K562 (cell line): ENCODE results near the gene SH3TC2. TPM values are rescaled to one million over a fixed set of nuclear protein-coding genes. Genes with fewer than 3 reads are reported as not detected.

Source experiments
- ATAC-seq: fragments of 200-7000 bp; cut with Tn5 transposase; 3 replicates; pipeline ENCODE4 v1.9.1; 2020; ENCODE audit warnings: moderate library complexity
- BruUV-seq: library from RNA; stranded (reverse); fragments of 400-500 nt; replicated peaks from 2 replicates; lab custom pipeline; 2021; lab: Mats Ljungman, UMichigan
- CTCF ChIA-PET: fragments of 300-600 bp; formaldehyde crosslinking; extraction: SDS; loops from one replicate; lab custom pipeline; 2021; ENCODE audit warnings: low intra/inter-chr PET ratio; lab: Yijun Ruan, JAX
- POLR2A ChIA-PET: fragments of 300-600, 350-650 bp; sonication (Branson Sonifier 250); formaldehyde crosslinking; extraction: SDS; loops from one replicate; lab custom pipeline; 2021; ENCODE audit warnings: antibody characterized with exemption, inconsistent platforms; lab: Yijun Ruan, JAX
- DNase-seq, 4 experiments: peaks; one replicate each; pipeline versions ENCODE4 v3.0.0 to v3.0.0-alpha.2; 2011 to 2018; ENCODE audit warnings: low spot score in 3 of 4, mixed read lengths in 3 of 4; ENCODE audit errors: extremely low read depth in 1 of 4
- FAIRE-seq: peaks from 2 replicates; lab custom pipeline; 2011; peaks lifted over from hg19 to GRCh38; lab: Jason Lieb, UNC
- H2AFZ ChIP-seq: 2 replicates; pipeline ENCODE4 v1.6.0; 2011; ENCODE audit warnings: low read depth, low read length, control low read depth, inconsistent platforms
- H3K27ac ChIP-seq: fragments of 200-600 bp; 3 replicates; pipeline ENCODE4 v1.8.0; 2011; ENCODE audit warnings: low read depth, mild to moderate bottlenecking, control low read depth, inconsistent platforms, low read length, moderate library complexity, mixed read lengths; ENCODE audit errors: extremely low read depth
- H3K27me3 ChIP-seq, 2 experiments: fragments of 300-600 bp in 1 of 2; 2 replicates in 1 of 2; 3 replicates in 1 of 2; pipeline versions ENCODE4 v1.6.0 to v1.8.0; 2011; ENCODE audit warnings: inconsistent platforms in 2 of 2, low read length in 2 of 2, mild to moderate bottlenecking in 1 of 2, mixed read lengths in 1 of 2, moderate library complexity in 1 of 2; ENCODE audit not compliant: control insufficient read depth in 2 of 2, insufficient read depth in 2 of 2
- H3K36me3 ChIP-seq: fragments of 300-600 bp; 3 replicates; pipeline ENCODE4 v1.8.0; 2011; ENCODE audit warnings: mild to moderate bottlenecking, low read length, inconsistent platforms; ENCODE audit not compliant: control insufficient read depth, insufficient read depth
- H3K4me1 ChIP-seq, 2 experiments: fragments of 200-600 bp in 1 of 2; replicated peaks in 1 of 2; 2 replicates in 1 of 2; 3 replicates in 1 of 2; pipeline versions ENCODE4 v1.5.1 to v1.8.0; 2011; ENCODE audit warnings: inconsistent platforms in 2 of 2, low read length in 2 of 2, mild to moderate bottlenecking in 1 of 2, mixed read lengths in 1 of 2, moderate library complexity in 1 of 2; ENCODE audit not compliant: control insufficient read depth in 2 of 2, insufficient read depth in 2 of 2
- H3K4me2 ChIP-seq: 2 replicates; pipeline ENCODE4 v1.6.1; 2011; ENCODE audit warnings: low read length, control low read depth, inconsistent platforms, mixed read lengths; ENCODE audit not compliant: insufficient read depth
- H3K4me3 ChIP-seq: fragments of 200-600 bp; sonication (generic), shearing (Covaris generic); 2 replicates; pipeline ENCODE4 v1.5.1; 2016; ENCODE audit warnings: control low read depth, inconsistent platforms
- H3K79me2 ChIP-seq: fragments of 200-600 bp; 3 replicates; pipeline ENCODE4 v1.8.0; 2011; ENCODE audit warnings: low read length, inconsistent platforms; ENCODE audit not compliant: control insufficient read depth, insufficient read depth
- H3K9ac ChIP-seq, 2 experiments: 2 replicates each; pipeline versions ENCODE4 v1.6.0 to v1.6.1; 2011; ENCODE audit warnings: low read depth in 2 of 2, low read length in 2 of 2, control low read depth in 1 of 2, inconsistent platforms in 1 of 2, mild to moderate bottlenecking in 1 of 2, mixed read lengths in 1 of 2; ENCODE audit not compliant: insufficient read depth in 1 of 2
- H3K9me1 ChIP-seq: one replicate; pipeline ENCODE4 v1.6.0; 2011; ENCODE audit warnings: inconsistent platforms, mild to moderate bottlenecking, low read length, moderate library complexity; ENCODE audit not compliant: control insufficient read depth, insufficient read depth
- H3K9me3 ChIP-seq: replicated peaks from 2 replicates; pipeline ENCODE4 v1.5.1; 2011; ENCODE audit warnings: low read depth, low read length, inconsistent platforms; ENCODE audit not compliant: control insufficient read depth, insufficient read depth
- H4K20me1 ChIP-seq: replicated peaks from 2 replicates; pipeline ENCODE4 v1.6.1; 2011; ENCODE audit warnings: low read length, inconsistent platforms, mixed read lengths; ENCODE audit not compliant: control insufficient read depth, insufficient read depth
- DEAF1 ChIP-seq: fragments of 450-650 bp; formaldehyde crosslinking; IDR thresholded peaks from 2 replicates; pipeline ENCODE4 v1.4.0; 2020; ENCODE audit warnings: mild to moderate bottlenecking, moderate library complexity
- FOSL1 ChIP-seq: fragments of 200-800 bp; sonication (Bioruptor generic); conservative IDR thresholded peaks from 2 replicates; pipeline ENCODE4 v1.6.1; 2016; ENCODE audit warnings: missing genetic modification characterization, missing compliant biosample characterization
- HNRNPUL1 ChIP-seq: fragments of 200-400 bp; formaldehyde crosslinking; IDR thresholded peaks from 2 replicates; pipeline ENCODE4 v1.6.1; 2017; ENCODE audit warnings: low read length
- NFIX ChIP-seq: fragments of 250-450 bp; sonication (Bioruptor Pico); IDR thresholded peaks from 2 replicates; pipeline ENCODE4 v1.4.0; 2020; ENCODE audit warnings: low read depth, mild to moderate bottlenecking, moderate library complexity
- TAF9B ChIP-seq: fragments of 450-650 bp; IDR thresholded peaks from 2 replicates; pipeline ENCODE4 v1.6.1; 2018; ENCODE audit warnings: mild to moderate bottlenecking; ENCODE audit not compliant: partially characterized antibody
- VEZF1 ChIP-seq: fragments of 200-800 bp; sonication (Bioruptor generic); IDR thresholded peaks from 2 replicates; pipeline ENCODE4 v1.6.1; 2017; ENCODE audit warnings: missing genetic modification characterization, missing compliant biosample characterization
- ZNF699 ChIP-seq: fragments of 250-450 bp; sonication (Bioruptor Pico); IDR thresholded peaks from 2 replicates; pipeline ENCODE4 v1.8.0; 2021; ENCODE audit warnings: mild to moderate bottlenecking, moderate library complexity; ENCODE audit not compliant: insufficient replicate concordance
- in situ Hi-C: fragments of 300-500 bp; cut with MboI; formaldehyde crosslinking; loops from 4 replicates; pipeline ENCODE4 v1.15.0; 2018; ENCODE audit warnings: inconsistent platforms, mixed read lengths
- intact Hi-C: fragments of 100-400 bp; cut with micrococcal nuclease; formaldehyde crosslinking; loops from 2 replicates; pipeline ENCODE4 v1.14.2; 2022
- polyA plus RNA-seq, 8 experiments: library from polyadenylated mRNA; depleted of rRNA in 4 of 8; stranded (reverse) in 5 of 8; unstranded in 3 of 8; fragments of >200 nt; fragmentation: Nextera tagmentation in 2 of 8; fragmentation: Illumina TruSeq in 1 of 8; extraction: Ambion mirVana in 2 of 8; extraction: Trizol in 1 of 8; gene quantifications; 2 replicates each; pipeline versions ENCODE4 v1.2.1 to v1.2.3, GENCODE V29; 2011 to 2014; ENCODE audit warnings: inconsistent platforms in 1 of 8, missing spikeins in 1 of 8
- total RNA-seq, 7 experiments: library from RNA; depleted of rRNA in 6 of 7; stranded (reverse); fragments of >200 nt in 6 of 7; fragmentation: Illumina TruSeq in 2 of 7; extraction: Trizol in 2 of 7; gene quantifications; 2 replicates each; pipeline versions ENCODE4 v1.2.1 to v1.2.3, GENCODE V29; 2011 to 2021; ENCODE audit warnings: low replicate concordance in 1 of 7

The SH3TC2 gene
- total and polyA plus RNA-seq, 9 of the 15 experiments (the other 6 are each of a cell fraction or from before 2014, with no cell fraction given): 0.03 to 0.80 (median 0.55) TPM; not detected in 1

- no peak for TF ChIP-seq DEAF1
- TF ChIP-seq FOSL1 (tag): 0 out of 2 replicates have a peak, but pooled peaks have one; percentile 36
- TF ChIP-seq VEZF1 (CRISPR knock-in tag): peak; percentile 27; the same call in 1 of the 2 replicates
- TF ChIP-seq NFIX (CRISPR knock-in tag): no peak
- TF ChIP-seq ZNF699 (CRISPR knock-in tag): no peak
These were observed 60.8 kb downstream of the SH3TC2 start (continued) for GRCh38 chr5:149002053-149002452.

- BruUV-seq: no TSS peak
- in situ Hi-C loops: no loop called here
- no peak for ATAC-seq
- Histone ChIP-seq H3K9ac (no peak overlapping the region), H3K4me2 (no peak overlapping the region), H3K27me3 (no peaks in the 10 kb centered on the region), H3K4me3 (no peak overlapping the region), H4K20me1 (0 out of 2 replicates have a peak, but pooled peaks cover 3% of the 10 kb centered on the region), H3K9me3 (no peaks in the 10 kb centered on the region), H3K9me1 (no peaks in the 10 kb centered on the region), H3K4me1 (no peaks in the 10 kb centered on the region), H3K79me2 (no peaks in the 10 kb centered on the region), H3K36me3 (no peaks in the 10 kb centered on the region), H3K27ac (no peak overlapping the region), H2AFZ (no peak overlapping the region)
- intact Hi-C loops: no loop called here
- CTCF ChIA-PET: no interaction called here
- FAIRE-seq: no peak
- POLR2A ChIA-PET: no interaction called here
- TF ChIP-seq TAF9B (no peak), HNRNPUL1 (no peak)
- DNase-seq: no peak
These were observed 61.7 kb downstream of the SH3TC2 start for GRCh38 chr5:149001162-149001561.
